HepG2 (cell line): ENCODE measurements around the gene SCUBE1. TPM values are rescaled to one million over a fixed set of nuclear protein-coding genes. Genes with fewer than 3 reads are reported as not detected.

Experiments
- ATAC-seq: fragments of 200-7000 bp; cut with Tn5 transposase; 3 replicates; pipeline ENCODE4 v1.9.1; 2020; ENCODE audit warnings: mild to moderate bottlenecking, moderate library complexity
- BruUV-seq: library from RNA; stranded (reverse); fragments of 400-500 nt; replicated peaks from 2 replicates; lab custom pipeline; 2021; lab: Mats Ljungman, UMichigan
- CTCF ChIA-PET: fragments of 300-600 bp; formaldehyde crosslinking; extraction: SDS; loops from one replicate; lab custom pipeline; 2021; ENCODE audit warnings: low total read pairs, inconsistent platforms, low intra/inter-chr PET ratio; lab: Yijun Ruan, JAX
- POLR2A ChIA-PET: fragments of 350-600 bp; sonication (Branson Sonifier 250); formaldehyde crosslinking; loops from one replicate; lab custom pipeline; 2020; ENCODE audit warnings: antibody characterized with exemption, inconsistent platforms; lab: Yijun Ruan, JAX
- DNase-seq: peaks from one replicate; pipeline ENCODE4 v3.0.0-alpha.2; 2015; ENCODE audit warnings: low spot score
- FAIRE-seq: peaks from 3 replicates; lab custom pipeline; 2011; peaks lifted over from hg19 to GRCh38; lab: Jason Lieb, UNC
- H2AFZ ChIP-seq: one replicate; pipeline ENCODE4 v1.6.1; 2011; ENCODE audit warnings: low read length, inconsistent platforms
- H3K27ac ChIP-seq: fragments of 300-600 bp; 3 replicates; pipeline ENCODE4 v1.8.0; 2011; ENCODE audit warnings: mixed run types, mild to moderate bottlenecking, mixed read lengths, low read length, inconsistent platforms; ENCODE audit not compliant: insufficient read depth; ENCODE audit errors: extremely low read length
- H3K27me3 ChIP-seq, 2 experiments: fragments of 200-600 bp in 1 of 2; 2 replicates in 1 of 2; 3 replicates in 1 of 2; pipeline versions ENCODE4 v1.6.0 to v1.8.0; 2011; ENCODE audit warnings: low read length in 2 of 2, mild to moderate bottlenecking in 2 of 2, moderate library complexity in 2 of 2, inconsistent platforms in 1 of 2; ENCODE audit not compliant: insufficient read depth in 2 of 2, control insufficient read depth in 1 of 2
- H3K36me3 ChIP-seq, 2 experiments: fragments of 200-600 bp in 1 of 2; replicated peaks in 1 of 2; 2 replicates in 1 of 2; 3 replicates in 1 of 2; pipeline versions ENCODE4 v1.5.1 to v1.8.0; 2011; ENCODE audit warnings: low read length in 2 of 2, inconsistent platforms in 1 of 2; ENCODE audit not compliant: insufficient read depth in 2 of 2, control insufficient read depth in 1 of 2
- H3K4me1 ChIP-seq: 2 replicates; pipeline ENCODE4 v1.5.1; 2012; ENCODE audit warnings: low read length, inconsistent platforms; ENCODE audit not compliant: insufficient read depth
- H3K4me2 ChIP-seq: 2 replicates; pipeline ENCODE4 v1.6.0; 2011; ENCODE audit warnings: low read depth, low read length, inconsistent platforms
- H3K4me3 ChIP-seq, 3 experiments: fragments of 200-600 bp in 1 of 3; sonication (generic), shearing (Covaris generic) in 1 of 3; replicated peaks in 1 of 3; 2 replicates each; pipeline ENCODE4 v1.5.1; 2011 to 2016; ENCODE audit warnings: low read length in 3 of 3, inconsistent platforms in 2 of 3, low read depth in 2 of 3, mild to moderate bottlenecking in 2 of 3, control low read depth in 1 of 3, mixed read lengths in 1 of 3; ENCODE audit not compliant: insufficient read depth in 1 of 3
- H3K79me2 ChIP-seq: one replicate; pipeline ENCODE4 v1.6.1; 2011; ENCODE audit warnings: low read length, inconsistent platforms; ENCODE audit not compliant: insufficient read depth
- H3K9ac ChIP-seq: 2 replicates; pipeline ENCODE4 v1.6.0; 2011; ENCODE audit warnings: mild to moderate bottlenecking, low read depth, low read length, inconsistent platforms; ENCODE audit not compliant: insufficient read depth
- H3K9me3 ChIP-seq: 2 replicates; pipeline ENCODE4 v1.5.1; 2012; ENCODE audit warnings: mild to moderate bottlenecking, low read length
- H4K20me1 ChIP-seq: 2 replicates; pipeline ENCODE4 v1.6.0; 2011; ENCODE audit warnings: inconsistent platforms, mild to moderate bottlenecking, low read length, moderate library complexity; ENCODE audit not compliant: insufficient read depth
- AGO2 ChIP-seq: fragments of 200-400 bp; formaldehyde crosslinking; optimal IDR thresholded peaks from 2 replicates; pipeline ENCODE3; 2017; ENCODE audit warnings: mild to moderate bottlenecking, low read depth, low read length, moderate library complexity
- FOSL2 ChIP-seq: sonication (generic); formaldehyde crosslinking; IDR thresholded peaks from 2 replicates; pipeline ENCODE4 v1.4.0; 2020; ENCODE audit warnings: missing genetic modification reagents
- HINFP ChIP-seq: sonication (generic); formaldehyde crosslinking; IDR thresholded peaks from 2 replicates; pipeline ENCODE4 v1.4.0; 2020; ENCODE audit warnings: low read depth, mild to moderate bottlenecking, missing genetic modification reagents
- HNF4A ChIP-seq: sonication (generic); formaldehyde crosslinking; IDR thresholded peaks from 2 replicates; pipeline ENCODE4 v1.4.0; 2020; ENCODE audit warnings: missing genetic modification reagents
- RBM39 ChIP-seq: fragments of 200-400 bp; formaldehyde crosslinking; IDR thresholded peaks from one replicate; pipeline ENCODE4 v1.6.1; 2018; ENCODE audit warnings: antibody characterized with exemption, mild to moderate bottlenecking, low read depth, low read length; ENCODE audit not compliant: poor library complexity, severe bottlenecking
- TIGD3 ChIP-seq: sonication (generic); formaldehyde crosslinking; IDR thresholded peaks from 2 replicates; pipeline ENCODE4 v1.5.1; 2020; ENCODE audit warnings: mild to moderate bottlenecking, missing genetic modification reagents, borderline replicate concordance
- WGBS: methylation state at CpG from one replicate; pipeline ENCODE4 v1.1.6; 2017; ENCODE audit warnings: low lambda C conversion rate; 5-methylcytosine and 5-hydroxymethylcytosine counted together
- in situ Hi-C: cut with HindIII; loops from 2 replicates; pipeline ENCODE4 v1.10.0; 2017; ENCODE audit warnings: low pct_unique_long_range_greater_than_20kb; ENCODE audit not compliant: extremely low pct_ligation_motif_present
- intact Hi-C: fragments of 100-400 bp; cut with micrococcal nuclease; formaldehyde crosslinking; loops from one replicate; pipeline ENCODE4 v1.10.0; 2022; ENCODE audit not compliant: unreplicated experiment
- polyA plus RNA-seq, 8 experiments: library from polyadenylated mRNA; depleted of rRNA in 3 of 8; stranded (reverse) in 7 of 8; unstranded in 1 of 8; fragments of >200 nt; fragmentation: Illumina TruSeq in 4 of 8; extraction: Trizol in 4 of 8; gene quantifications; 2 replicates each; pipeline versions ENCODE4 v1.2.1 to v1.2.3, GENCODE V29; 2011 to 2016; ENCODE audit warnings: low read depth in 4 of 8, missing spikeins in 1 of 8, mixed read lengths in 1 of 8; ENCODE audit not compliant: insufficient read depth in 1 of 8
- total RNA-seq, 5 experiments: library from RNA; depleted of rRNA; stranded (reverse); fragments of >200 nt; fragmentation: Illumina TruSeq; extraction: Trizol; gene quantifications; 2 replicates each; pipeline ENCODE4 v1.2.3, GENCODE V29; 2016; ENCODE audit warnings: low read depth in 1 of 5
- TF ChIP-seq, protein P1 (sequence below): sonication (generic); formaldehyde crosslinking; IDR thresholded peaks from 2 replicates; pipeline ENCODE4 v1.5.1; 2020; ENCODE audit warnings: mild to moderate bottlenecking, missing genetic modification reagents, moderate library complexity

Gene SCUBE1
- total and polyA plus RNA-seq, 2 of the 13 experiments (the other 11 are each of a cell fraction or from before 2014, with no cell fraction given): under 0.01 to 0.05 TPM

- no peak for FAIRE-seq
- no TSS peak for BruUV-seq
- DNase-seq: no peak
- ChIA-PET POLR2A (interaction anchor here (1.0 to 1.2 kb wide), 2 partner anchors 15 to 1284 kb away, joined by 3 to 9 read pairs; no protein-coding TSS in a partner anchor), CTCF (no interaction called here)
- H3K4me3 ChIP-seq: peak overlapping the region in 1 of 3 experiments; percentile 29; a peak in 2 of 6 replicates
- H3K4me2 ChIP-seq: peak overlapping the region; percentile 66
- peak overlapping the region; percentile 62 for H3K27ac ChIP-seq
- WGBS: 75% methylated on average over 9 of the region's 9 CpGs
- H3K9me3 ChIP-seq: no peaks in the 10 kb centered on the region
- intact Hi-C loops: no loop called here
- ATAC-seq: no peak
- H4K20me1 ChIP-seq: no peaks in the 10 kb centered on the region
- peak overlapping the region; percentile 52 for H3K9ac ChIP-seq
- peaks cover 0 to 3% of the 10 kb centered on the region in 2 experiments; a peak in 1 of 5 replicates for H3K27me3 ChIP-seq
- in situ Hi-C loops: no loop called here
- no peaks in the 10 kb centered on the region for H3K36me3 ChIP-seq
- TF ChIP-seq HINFP (CRISPR knock-in tag) (no peak), FOSL2 (CRISPR knock-in tag) (no peak), HNF4A (CRISPR knock-in tag) (no peak), AGO2 (peak; percentile 27), TIGD3 (no peak), RBM39 (peak; percentile 21)
- TF ChIP-seq, protein P1, sequence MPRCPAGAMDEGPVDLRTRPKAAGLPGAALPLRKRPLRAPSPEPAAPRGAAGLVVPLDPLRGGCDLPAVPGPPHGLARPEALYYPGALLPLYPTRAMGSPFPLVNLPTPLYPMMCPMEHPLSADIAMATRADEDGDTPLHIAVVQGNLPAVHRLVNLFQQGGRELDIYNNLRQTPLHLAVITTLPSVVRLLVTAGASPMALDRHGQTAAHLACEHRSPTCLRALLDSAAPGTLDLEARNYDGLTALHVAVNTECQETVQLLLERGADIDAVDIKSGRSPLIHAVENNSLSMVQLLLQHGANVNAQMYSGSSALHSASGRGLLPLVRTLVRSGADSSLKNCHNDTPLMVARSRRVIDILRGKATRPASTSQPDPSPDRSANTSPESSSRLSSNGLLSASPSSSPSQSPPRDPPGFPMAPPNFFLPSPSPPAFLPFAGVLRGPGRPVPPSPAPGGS: 0 out of 2 replicates have a peak, but pooled peaks have one; percentile 37
- H3K4me1 ChIP-seq: peaks cover 95% of the 10 kb centered on the region
- H3K79me2 ChIP-seq: no peaks in the 10 kb centered on the region
- H2AFZ ChIP-seq: no peak overlapping the region
Observed at GRCh38 chr22:43392385-43392989, 49.3 kb upstream of the SCUBE1 start.
